K562 (cell line): Measurements from ENCODE around the gene XPR1. TPM values are rescaled to one million over a fixed set of nuclear protein-coding genes. Genes with fewer than 3 reads are reported as not detected.

ENCODE experiments used
- ARID4B ChIP-seq: sonication (generic); formaldehyde crosslinking; IDR thresholded peaks from 2 replicates; pipeline ENCODE4 v1.8.0; 2022; ENCODE audit warnings: mild to moderate bottlenecking, missing genetic modification reagents
- CHD7 ChIP-seq: fragments of 200-600 bp; sonication (generic); IDR thresholded peaks from one replicate; pipeline ENCODE4 v1.6.1; 2012; ENCODE audit warnings: mild to moderate bottlenecking, low read depth, low read length, inconsistent platforms
- E2F1 ChIP-seq: sonication (generic); formaldehyde crosslinking; IDR thresholded peaks from 2 replicates; pipeline ENCODE4 v1.8.1; 2023; ENCODE audit warnings: mild to moderate bottlenecking, missing genetic modification reagents, moderate library complexity
- FIP1L1 ChIP-seq: fragments of 200-400 bp; formaldehyde crosslinking; IDR thresholded peaks from 2 replicates; pipeline ENCODE4 v1.6.1; 2018; ENCODE audit warnings: mild to moderate bottlenecking, low read depth, low read length; ENCODE audit not compliant: poor library complexity, severe bottlenecking
- HNRNPLL ChIP-seq: fragments of 200-400 bp; formaldehyde crosslinking; IDR thresholded peaks from 2 replicates; pipeline ENCODE4 v1.6.1; 2017; ENCODE audit warnings: low read length, low read depth, mild to moderate bottlenecking; ENCODE audit not compliant: poor library complexity, severe bottlenecking
- MAFK ChIP-seq: IDR thresholded peaks from 2 replicates; pipeline ENCODE4 v1.6.1; 2011; ENCODE audit warnings: low read length, improper control_type of control experiment
- NCOA2 ChIP-seq, 2 experiments: fragments of 450-650 bp; IDR thresholded peaks; 2 replicates each; pipeline ENCODE4 v1.6.1; 2018; ENCODE audit warnings: mild to moderate bottlenecking in 2 of 2, moderate library complexity in 1 of 2; ENCODE audit not compliant: partially characterized antibody in 2 of 2
- NELFE ChIP-seq: IDR thresholded peaks from 2 replicates; pipeline ENCODE4 v1.6.1; 2011; ENCODE audit warnings: mild to moderate bottlenecking; ENCODE audit not compliant: insufficient read depth, insufficient read length
- polyA plus RNA-seq, 8 experiments: library from polyadenylated mRNA; depleted of rRNA in 4 of 8; stranded (reverse) in 5 of 8; unstranded in 3 of 8; fragments of >200 nt; fragmentation: Nextera tagmentation in 2 of 8; fragmentation: Illumina TruSeq in 1 of 8; extraction: Ambion mirVana in 2 of 8; extraction: Trizol in 1 of 8; gene quantifications; 2 replicates each; pipeline versions ENCODE4 v1.2.1 to v1.2.3, GENCODE V29; 2011 to 2014; ENCODE audit warnings: inconsistent platforms in 1 of 8, missing spikeins in 1 of 8
- total RNA-seq, 7 experiments: library from RNA; depleted of rRNA in 6 of 7; stranded (reverse); fragments of >200 nt in 6 of 7; fragmentation: Illumina TruSeq in 2 of 7; extraction: Trizol in 2 of 7; gene quantifications; 2 replicates each; pipeline versions ENCODE4 v1.2.1 to v1.2.3, GENCODE V29; 2011 to 2021; ENCODE audit warnings: low replicate concordance in 1 of 7
- TF ChIP-seq, protein P1 (sequence below), 2 experiments: fragments of 450-650 bp in 1 of 2; sonication (generic) in 1 of 2; formaldehyde crosslinking; conservative IDR thresholded peaks; 2 replicates each; pipeline versions ENCODE4 v1.4.0 to v1.8.1; 2020 to 2022; ENCODE audit warnings: mild to moderate bottlenecking in 1 of 2, missing genetic modification reagents in 1 of 2

The XPR1 gene
- total and polyA plus RNA-seq, 9 of the 15 experiments (the other 6 are each of a cell fraction or from before 2014, with no cell fraction given): 3.0 to 66.2 (median 38.6) TPM

GRCh38 chr1:180620581-180620980 lies 11.2 kb upstream of the XPR1 start (continued):
- TF ChIP-seq ARID4B (no peak), E2F1 (CRISPR knock-in tag) (no peak), MAFK (no peak), CHD7 (no peak), FIP1L1 (no peak), HNRNPLL (no peak), NCOA2 (IDR thresholded peaks at IDR 0.05; ENCODE audit: partially characterized antibody in 2 of 2) (no peak), NELFE (no peak)
- TF ChIP-seq, protein P1, sequence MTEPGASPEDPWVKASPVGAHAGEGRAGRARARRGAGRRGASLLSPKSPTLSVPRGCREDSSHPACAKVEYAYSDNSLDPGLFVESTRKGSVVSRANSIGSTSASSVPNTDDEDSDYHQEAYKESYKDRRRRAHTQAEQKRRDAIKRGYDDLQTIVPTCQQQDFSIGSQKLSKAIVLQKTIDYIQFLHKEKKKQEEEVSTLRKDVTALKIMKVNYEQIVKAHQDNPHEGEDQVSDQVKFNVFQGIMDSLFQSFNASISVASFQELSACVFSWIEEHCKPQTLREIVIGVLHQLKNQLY (CRISPR knock-in tag; conservative IDR thresholded peaks at IDR 0.05): no peak
